Measurements from ENCODE around the gene TBK1.

GRCh38 chr12:64476844-64477243 is 24.9 kb downstream of the TBK1 start:
- TF ChIP-seq CTCF (IDR thresholded peaks at IDR 0.05) (no peak), EP300 (IDR thresholded peaks at IDR 0.05) (no peak), POLR2A (IDR thresholded peaks at IDR 0.05; ENCODE audit: low read depth) (no peak)
